Skeletal muscle tissue (tissue), 4 donors: ENCODE data around the gene RFPL1. TPM values are rescaled to one million over a fixed set of nuclear protein-coding genes. Genes with fewer than 3 reads are reported as not detected.
"Not testable (repeated sequence)": the region's sequence is repeated elsewhere in the genome, so short reads cannot be mapped to it uniquely, and the experiment has no call there.

Experiments
- H3K27ac ChIP-seq: one replicate; pipeline ENCODE4 v1.7.0; 2013; ENCODE audit warnings: mild to moderate bottlenecking, low read depth, low read length, inconsistent platforms
- H3K27me3 ChIP-seq, 3 donors: one replicate each; pipeline ENCODE4 v1.7.0; 2013; ENCODE audit warnings: low read length in 3 of 3; ENCODE audit not compliant: control insufficient read depth in 3 of 3, insufficient read depth in 3 of 3
- H3K36me3 ChIP-seq, 3 donors: one replicate each; pipeline ENCODE4 v1.7.0; 2013; ENCODE audit warnings: low read length in 3 of 3; ENCODE audit not compliant: control insufficient read depth in 3 of 3, insufficient read depth in 3 of 3
- H3K4me1 ChIP-seq, 3 donors: one replicate each; pipeline ENCODE4 v1.7.0; 2013; ENCODE audit warnings: low read length in 3 of 3, mild to moderate bottlenecking in 3 of 3; ENCODE audit not compliant: control insufficient read depth in 3 of 3, insufficient read depth in 3 of 3
- H3K4me3 ChIP-seq, 3 donors: one replicate each; pipeline ENCODE4 v1.7.0; 2013; ENCODE audit warnings: low read length in 3 of 3
- H3K9ac ChIP-seq, 3 donors: one replicate each; pipeline ENCODE4 v1.7.0; 2013; ENCODE audit warnings: low read length in 3 of 3, mild to moderate bottlenecking in 3 of 3, moderate library complexity in 2 of 3, low read depth in 1 of 3
- H3K9me3 ChIP-seq, 3 donors: one replicate each; pipeline ENCODE4 v1.7.0; 2013; ENCODE audit warnings: low read length in 3 of 3; ENCODE audit not compliant: control insufficient read depth in 3 of 3
- total RNA-seq: library from RNA; depleted of rRNA; stranded (reverse); fragments of >200 nt; gene quantifications from one replicate; pipeline ENCODE4 v1.2.3, GENCODE V29; 2014
- donor health status: Osteomylitis.

The RFPL1 gene
- total RNA-seq, 1 donor from 2014 or later: not detected

DNA sequence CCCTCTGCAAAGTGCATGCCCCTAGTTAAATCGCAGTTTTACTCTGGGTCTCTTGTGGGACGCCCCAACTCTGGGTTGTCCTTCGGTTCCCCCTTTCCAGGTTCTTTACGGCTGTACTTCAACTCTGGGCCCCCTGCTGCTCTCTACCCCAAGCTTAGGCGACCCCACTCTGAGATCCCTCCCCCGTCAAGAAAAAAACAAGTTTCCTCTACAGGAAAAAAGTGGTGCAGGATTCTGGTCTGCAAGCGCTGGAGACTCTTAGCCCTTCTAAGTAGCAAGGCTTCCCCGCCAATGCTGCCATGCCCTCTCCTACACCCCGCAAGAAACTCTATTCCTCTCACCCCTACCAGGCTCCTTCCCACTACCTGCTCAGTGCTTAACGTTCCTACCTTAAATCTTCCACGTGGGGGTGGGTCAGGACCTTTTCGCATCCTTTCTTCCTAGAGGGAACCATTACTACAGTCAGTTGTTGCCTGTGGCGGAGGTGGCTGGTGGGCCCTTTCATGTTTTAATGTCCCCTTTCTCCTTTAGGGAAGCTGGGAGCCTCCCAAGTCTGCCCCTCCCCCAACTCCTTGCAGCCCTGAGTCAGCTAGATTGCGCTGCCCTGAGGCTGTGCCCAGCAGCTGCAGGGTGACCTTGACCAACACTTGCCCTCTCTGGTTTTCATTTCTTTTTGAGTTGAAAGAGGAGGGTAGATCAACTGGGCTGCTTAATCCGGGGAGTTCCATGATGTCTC is 43.0 kb downstream of the RFPL1 start:
- Histone ChIP-seq H3K9me3 (no peaks in the 10 kb centered on the region), H3K27me3 (peaks cover 41 to 68% (median 63%) of the 10 kb centered on the region in 3 donors), H3K9ac (no peak overlapping the region), H3K27ac (no peak overlapping the region), H3K4me3 (no peak overlapping the region), H3K4me1 (peaks cover 7 to 13% (median 8%) of the 10 kb centered on the region in 3 donors), H3K36me3 (no peaks in the 10 kb centered on the region)

GRCh38 chr22:29482253-29482652 is 43.9 kb downstream of the RFPL1 start:
- Histone ChIP-seq H3K27ac (no peak overlapping the region), H3K9ac (no peak overlapping the region), H3K9me3 (no peaks in the 10 kb centered on the region), H3K4me3 (no peak overlapping the region), H3K36me3 (no peaks in the 10 kb centered on the region), H3K4me1 (peaks cover 7 to 13% (median 8%) of the 10 kb centered on the region in 3 donors), H3K27me3 (peaks cover 41 to 60% (median 60%) of the 10 kb centered on the region in 3 donors)

DNA sequence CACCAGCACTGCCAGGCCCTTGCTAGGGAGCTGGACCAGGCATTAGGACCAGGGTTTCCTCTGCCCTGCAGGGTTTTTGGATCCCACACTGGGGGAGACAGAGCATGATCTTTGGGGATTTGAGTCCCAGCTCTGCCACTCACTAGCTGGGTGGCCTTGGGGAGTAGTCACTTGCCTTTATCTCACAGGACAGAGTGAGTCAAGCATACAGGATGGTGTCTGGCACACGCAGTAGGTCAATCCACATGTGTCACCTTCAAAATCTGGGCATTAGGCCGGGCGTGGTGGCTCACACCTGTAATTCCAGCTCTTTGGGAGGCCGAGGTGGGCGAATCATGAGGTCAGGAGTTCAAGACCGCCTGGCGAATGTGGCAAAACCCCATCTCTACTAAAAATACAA is 44.3 kb downstream of the RFPL1 start:
- H3K4me1 ChIP-seq: peaks cover 7 to 13% (median 8%) of the 10 kb centered on the region in 3 donors

DNA sequence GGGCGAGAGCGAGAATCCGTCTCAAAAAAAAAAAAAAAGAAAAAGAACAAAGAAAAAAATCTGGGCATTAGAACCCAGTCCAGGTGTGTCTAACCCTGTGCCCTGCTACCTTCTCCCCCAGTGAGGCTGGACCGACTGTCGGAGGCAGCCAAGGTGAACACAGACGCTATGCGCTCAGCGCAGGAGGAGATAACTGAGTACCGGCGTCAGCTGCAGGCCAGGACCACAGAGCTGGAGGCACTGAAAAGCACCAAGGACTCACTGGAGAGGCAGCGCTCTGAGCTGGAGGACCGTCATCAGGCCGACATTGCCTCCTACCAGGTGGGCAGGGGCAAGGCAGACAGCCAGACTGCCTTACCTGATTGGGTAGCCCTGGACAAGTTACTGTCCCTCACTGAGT is 44.9 kb downstream of the RFPL1 start:
- Histone ChIP-seq H3K27ac (no peak overlapping the region), H3K36me3 (no peaks in the 10 kb centered on the region), H3K9ac (no peak overlapping the region), H3K4me3 (no peak overlapping the region), H3K4me1 (peaks cover 5 to 13% (median 8%) of the 10 kb centered on the region in 3 donors), H3K27me3 (peaks cover 41 to 50% (median 50%) of the 10 kb centered on the region in 3 donors), H3K9me3 (no peaks in the 10 kb centered on the region)

More for the DNA sequence above, 44.3 kb downstream of the RFPL1 start:
- Histone ChIP-seq H3K9me3 (no peaks in the 10 kb centered on the region), H3K27me3 (peaks cover 41 to 56% (median 55%) of the 10 kb centered on the region in 3 donors), H3K27ac (no peak overlapping the region), H3K9ac (no peak overlapping the region), H3K4me3 (no peak overlapping the region), H3K36me3 (no peaks in the 10 kb centered on the region)

- H3K9me3 ChIP-seq: no peaks in the 10 kb centered on the region
- peaks cover 5 to 13% (median 8%) of the 10 kb centered on the region in 3 donors for H3K4me1 ChIP-seq
- no peak overlapping the region for H3K27ac ChIP-seq
- H3K4me3 ChIP-seq: no peak overlapping the region
- no peaks in the 10 kb centered on the region for H3K36me3 ChIP-seq
- H3K9ac ChIP-seq: no peak overlapping the region
- H3K27me3 ChIP-seq: peaks cover 32 to 37% (median 36%) of the 10 kb centered on the region in 3 donors
These were observed 46.3 kb downstream of the RFPL1 start for GRCh38 chr22:29484642-29485041.

DNA sequence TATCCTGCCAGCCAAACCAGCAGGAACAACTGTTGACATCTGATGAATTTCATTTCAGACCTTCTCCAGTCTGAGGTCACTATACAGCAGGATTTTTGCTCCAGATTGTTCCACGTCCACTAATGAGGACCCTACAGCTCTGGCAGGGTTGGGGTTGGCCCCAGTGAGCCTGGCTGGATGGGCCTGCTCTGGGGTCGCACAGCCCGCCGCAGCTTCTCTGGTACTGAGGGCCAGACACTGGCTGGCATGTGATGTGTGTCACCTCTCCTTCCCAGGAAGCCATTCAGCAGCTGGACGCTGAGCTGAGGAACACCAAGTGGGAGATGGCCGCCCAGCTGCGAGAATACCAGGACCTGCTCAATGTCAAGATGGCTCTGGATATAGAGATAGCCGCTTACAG is 47.1 kb downstream of the RFPL1 start:
- Histone ChIP-seq H3K9me3 (no peaks in the 10 kb centered on the region), H3K27me3 (peaks cover 23 to 30% (median 28%) of the 10 kb centered on the region in 3 donors), H3K36me3 (no peaks in the 10 kb centered on the region)

GRCh38 chr22:29487426-29487986 is 49.1 kb downstream of the RFPL1 start:
- Histone ChIP-seq H3K27me3 (peaks cover 3 to 9% (median 8%) of the 10 kb centered on the region in 3 donors), H3K4me1 (no peaks in the 10 kb centered on the region), H3K9me3 (no peaks in the 10 kb centered on the region), H3K27ac (no peak overlapping the region), H3K36me3 (no peaks in the 10 kb centered on the region), H3K9ac (no peak overlapping the region), H3K4me3 (no peak overlapping the region)

More for the DNA sequence above, 47.1 kb downstream of the RFPL1 start:
- Histone ChIP-seq H3K9ac (no peak overlapping the region), H3K27ac (no peak overlapping the region), H3K4me1 (peaks cover 2 to 9% (median 6%) of the 10 kb centered on the region in 3 donors), H3K4me3 (no peak overlapping the region)

DNA sequence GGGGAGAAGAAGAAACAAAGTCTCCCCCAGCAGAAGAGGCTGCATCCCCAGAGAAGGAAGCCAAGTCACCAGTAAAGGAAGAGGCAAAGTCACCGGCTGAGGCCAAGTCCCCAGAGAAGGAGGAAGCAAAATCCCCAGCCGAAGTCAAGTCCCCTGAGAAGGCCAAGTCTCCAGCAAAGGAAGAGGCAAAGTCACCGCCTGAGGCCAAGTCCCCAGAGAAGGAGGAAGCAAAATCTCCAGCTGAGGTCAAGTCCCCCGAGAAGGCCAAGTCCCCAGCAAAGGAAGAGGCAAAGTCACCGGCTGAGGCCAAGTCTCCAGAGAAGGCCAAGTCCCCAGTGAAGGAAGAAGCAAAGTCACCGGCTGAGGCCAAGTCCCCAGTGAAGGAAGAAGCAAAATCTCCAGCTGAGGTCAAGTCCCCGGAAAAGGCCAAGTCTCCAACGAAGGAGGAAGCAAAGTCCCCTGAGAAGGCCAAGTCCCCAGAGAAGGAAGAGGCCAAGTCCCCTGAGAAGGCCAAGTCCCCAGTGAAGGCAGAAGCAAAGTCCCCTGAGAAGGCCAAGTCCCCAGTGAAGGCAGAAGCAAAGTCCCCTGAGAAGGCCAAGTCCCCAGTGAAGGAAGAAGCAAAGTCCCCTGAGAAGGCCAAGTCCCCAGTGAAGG is 50.9 kb downstream of the RFPL1 start:
- H3K4me3 ChIP-seq, H3K9me3 ChIP-seq, H3K36me3 ChIP-seq, H3K4me1 ChIP-seq, H3K27me3 ChIP-seq, H3K27ac ChIP-seq, H3K9ac ChIP-seq: not testable (repeated sequence)

DNA sequence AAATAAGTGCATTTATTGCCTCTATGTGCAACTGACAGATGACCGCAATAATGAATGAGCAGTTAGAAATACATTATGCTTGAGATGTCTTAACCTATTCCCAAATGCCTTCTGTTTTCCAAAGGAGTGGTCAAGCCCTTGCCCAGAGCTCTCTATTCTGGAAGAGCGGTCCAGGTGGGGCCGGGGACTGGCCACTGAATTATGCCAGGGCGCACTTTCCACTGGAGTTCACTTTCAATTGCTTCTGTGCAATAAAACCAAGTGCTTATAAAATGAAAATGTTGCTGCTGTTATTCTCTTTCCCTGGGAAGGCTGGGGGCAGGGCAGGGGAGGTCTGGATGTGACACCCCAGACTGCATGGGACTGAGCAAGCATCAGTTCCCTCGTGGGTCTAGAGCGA is 52.6 kb downstream of the RFPL1 start:
- Histone ChIP-seq H3K27me3 (no peaks in the 10 kb centered on the region), H3K4me1 (no peaks in the 10 kb centered on the region), H3K27ac (no peak overlapping the region), H3K36me3 (peaks cover 0 to 2% (median 0%) of the 10 kb centered on the region in 3 donors), H3K4me3 (no peak overlapping the region), H3K9ac (no peak overlapping the region), H3K9me3 (peaks cover 0 to 2% (median 0%) of the 10 kb centered on the region in 3 donors)
